NCI-H510A (cell line): Measurements from ENCODE around the gene SPINK7.
A peak's percentile ranks its signal among the peaks of the same experiment; 100 is the strongest.
"Not testable (repeated sequence)": the region's sequence is repeated elsewhere in the genome, so short reads cannot be mapped to it uniquely, and the experiment has no call there.

Experiments used
- DNase-seq: peaks from one replicate; lab custom pipeline; 2025; lab: John Stamatoyannopoulos, UW

SPINK7 gene

DNA sequence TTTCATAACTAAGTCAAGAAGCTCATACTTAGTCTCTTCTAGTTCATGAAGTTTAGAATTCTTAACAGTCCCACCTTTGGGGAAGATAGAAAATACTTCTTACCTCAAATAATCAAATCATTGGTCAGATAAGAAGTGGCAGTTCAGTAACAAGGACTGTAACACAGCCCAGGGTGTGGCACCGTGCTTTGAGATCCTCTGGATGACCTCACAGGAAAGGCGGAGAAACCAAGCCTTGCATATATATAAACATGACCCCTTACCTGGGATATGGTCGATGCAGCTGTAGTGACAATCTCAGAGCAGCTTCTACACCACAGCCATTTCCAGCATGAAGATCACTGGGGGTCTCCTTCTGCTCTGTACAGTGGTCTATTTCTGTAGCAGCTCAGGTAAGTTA lies at the start of gene SPINK7:
SPINK7 (plus strand) TSS at position 271 of the 400 bp plus-strand sequence; CDS start at position 332, 61 bp downstream.
- DNase-seq = no peak

DNA sequence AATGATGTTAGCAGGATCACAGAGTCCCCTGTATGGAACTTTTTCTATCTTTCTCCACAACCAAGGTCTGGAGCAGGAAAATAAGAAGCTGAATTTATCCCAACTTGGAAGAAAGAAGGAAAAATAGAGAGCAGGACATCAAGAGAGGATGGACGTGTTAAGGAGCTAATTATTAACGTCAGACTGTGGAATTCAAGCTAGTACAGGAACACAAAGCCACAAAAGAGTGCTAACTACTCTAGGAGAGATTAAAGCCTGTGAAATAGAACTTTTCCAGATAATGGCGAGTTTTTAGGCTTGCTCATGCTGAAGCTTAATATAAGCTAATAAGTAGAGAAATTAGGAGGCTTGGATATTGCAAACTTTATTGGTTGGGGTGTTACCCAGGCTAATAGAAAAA lies 44.3 kb upstream of the SPINK7 start:
- DNase-seq = no peak

DNA sequence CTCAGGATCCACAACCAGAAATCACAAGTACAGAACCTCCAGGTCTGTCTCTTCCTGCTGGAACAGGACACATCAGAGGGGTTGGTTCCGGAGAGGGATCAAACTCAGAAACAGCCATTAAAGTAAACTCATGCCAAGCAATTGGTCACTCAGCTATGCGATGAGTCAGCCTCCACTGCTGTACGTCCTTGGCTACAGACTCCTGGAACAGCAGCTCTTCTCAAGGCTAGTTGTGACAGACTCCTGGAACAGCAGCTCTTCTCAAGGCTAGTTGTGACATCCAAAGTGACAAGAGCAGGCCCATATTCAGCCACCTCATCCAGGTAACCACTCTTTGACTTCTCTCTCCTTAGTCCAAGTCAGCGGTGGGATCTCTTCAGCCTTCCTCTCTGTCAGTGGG lies 43.7 kb upstream of the SPINK7 start, which contains the start of gene SPINK13:
SPINK13 (plus strand) TSS at position 229 of the 400 bp plus-strand sequence. CDS start 1,279 bp downstream, outside the sequence.
- no peak for DNase-seq

DNA sequence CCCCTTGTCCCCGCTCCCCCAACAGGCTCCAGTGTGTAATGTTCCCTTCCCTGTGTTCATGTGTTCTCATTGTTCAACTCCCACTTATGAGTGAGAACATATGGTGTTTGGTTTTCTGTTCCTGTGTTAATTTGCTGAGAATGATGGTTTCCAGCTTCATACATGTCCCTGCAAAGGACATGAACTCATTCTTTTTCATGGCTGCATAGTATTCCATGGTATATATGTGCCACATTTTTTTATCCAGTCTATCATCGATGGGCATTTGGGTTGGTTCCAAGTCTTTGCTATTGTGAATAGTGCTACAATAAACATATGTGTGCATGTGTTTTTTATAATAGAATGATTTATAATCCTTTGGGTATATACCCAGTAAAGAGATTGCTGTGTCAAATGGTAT lies 37.1 kb upstream of the SPINK7 start:
- DNase-seq = not testable (repeated sequence)

DNA sequence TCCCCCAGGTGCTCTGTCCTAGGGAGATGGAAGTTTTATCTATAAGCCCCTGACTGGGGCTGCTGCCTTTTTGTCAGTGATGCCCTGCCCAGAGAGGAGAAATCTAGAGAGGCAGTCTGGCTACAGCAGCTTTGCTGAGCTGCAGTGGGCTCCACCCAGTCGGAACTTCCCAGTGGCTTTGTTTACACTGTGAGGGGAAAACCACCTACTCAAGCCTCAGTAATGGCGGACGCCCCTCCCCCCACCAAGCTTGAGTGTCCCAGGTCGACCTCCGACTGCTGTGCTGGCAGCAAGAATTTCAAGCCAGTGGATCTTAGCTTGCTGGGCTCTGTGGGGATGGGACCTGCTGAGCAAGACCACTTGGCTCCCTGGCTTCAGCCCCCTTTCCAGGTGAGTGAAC lies 31.3 kb upstream of the SPINK7 start:
- peak; percentile 16 for DNase-seq

DNA sequence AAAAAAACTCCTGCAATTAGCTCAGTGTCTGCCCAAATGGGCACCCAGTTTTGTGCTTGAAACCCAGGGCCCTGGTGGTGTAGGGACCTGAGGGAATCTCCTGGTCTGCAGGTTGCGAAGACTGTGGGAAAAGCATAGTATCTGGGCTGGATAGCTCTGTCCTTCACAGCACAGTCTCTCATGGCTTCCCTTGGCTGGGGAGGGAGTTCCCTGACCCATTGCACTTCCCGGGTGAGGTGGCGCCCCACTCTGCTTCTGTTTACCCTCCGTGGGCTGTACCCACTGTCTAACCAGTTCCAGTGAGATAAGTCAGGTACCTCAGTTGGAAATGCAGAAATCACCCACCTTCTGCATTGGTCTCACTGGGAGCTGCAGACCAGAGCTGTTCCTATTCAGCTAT lies 30.9 kb upstream of the SPINK7 start:
- not testable (repeated sequence) for DNase-seq

DNA sequence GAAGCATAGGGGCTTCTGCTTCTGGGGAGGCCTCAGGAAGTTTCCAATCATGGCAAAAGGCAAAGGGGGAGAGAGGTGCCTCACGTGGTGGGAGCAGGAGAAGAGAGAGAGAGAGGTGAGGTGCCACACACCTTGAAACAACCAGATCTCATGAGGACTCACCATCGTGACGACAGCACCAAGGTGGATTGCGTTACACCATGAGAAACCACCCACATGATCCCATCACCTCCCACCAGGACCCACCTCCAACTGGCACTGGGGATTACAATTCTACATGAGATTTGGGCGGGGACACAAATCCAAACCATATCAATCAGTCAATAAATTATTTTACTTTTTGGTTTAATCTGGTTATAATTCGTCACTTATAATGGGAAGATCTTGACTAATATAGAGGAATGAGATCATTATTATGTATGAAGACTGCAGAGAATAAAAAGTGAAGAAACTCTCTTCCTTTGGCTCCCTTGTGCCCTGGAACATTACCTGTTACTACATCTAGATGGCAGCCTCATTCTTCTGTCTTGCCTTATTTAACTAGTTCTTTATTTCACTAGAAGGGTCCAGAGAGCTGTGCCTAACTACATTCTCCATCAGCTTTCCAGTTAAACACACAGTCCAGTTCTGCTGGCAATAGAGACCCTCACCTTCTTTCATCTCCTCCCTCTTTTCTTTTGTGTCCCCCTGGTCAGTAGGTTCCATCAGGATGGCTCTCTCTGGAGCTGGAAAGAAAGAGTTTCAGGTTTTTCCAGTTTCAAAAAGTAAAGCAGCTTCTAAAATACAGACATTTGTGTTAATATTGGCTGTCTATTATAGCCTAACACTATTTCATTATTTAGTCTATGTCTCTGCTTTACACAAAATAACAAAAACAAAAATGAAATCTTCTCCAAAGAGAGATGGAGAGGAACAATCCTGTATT lies 21.7 kb upstream of the SPINK7 start:
- DNase-seq = no peak

DNA sequence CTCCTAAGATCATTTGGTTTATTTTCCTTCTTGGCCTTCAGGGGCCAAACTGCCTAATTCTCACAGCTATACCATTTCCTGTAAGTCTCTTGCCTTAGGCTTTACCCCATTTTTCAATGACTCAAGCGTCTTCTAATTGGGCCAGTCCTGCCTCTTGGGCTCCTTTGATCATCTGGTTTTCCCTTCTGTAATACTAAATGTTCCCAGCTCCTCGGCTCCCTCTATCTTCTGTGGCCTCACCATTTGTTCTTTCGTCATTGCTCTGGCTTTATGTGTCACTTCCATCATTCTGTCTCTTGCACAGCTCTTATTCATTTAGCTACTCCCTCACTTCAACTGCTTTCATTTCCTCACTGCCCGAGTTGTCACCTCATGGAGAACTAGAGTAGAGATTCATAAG lies 14.5 kb upstream of the SPINK7 start:
- DNase-seq = no peak

DNA sequence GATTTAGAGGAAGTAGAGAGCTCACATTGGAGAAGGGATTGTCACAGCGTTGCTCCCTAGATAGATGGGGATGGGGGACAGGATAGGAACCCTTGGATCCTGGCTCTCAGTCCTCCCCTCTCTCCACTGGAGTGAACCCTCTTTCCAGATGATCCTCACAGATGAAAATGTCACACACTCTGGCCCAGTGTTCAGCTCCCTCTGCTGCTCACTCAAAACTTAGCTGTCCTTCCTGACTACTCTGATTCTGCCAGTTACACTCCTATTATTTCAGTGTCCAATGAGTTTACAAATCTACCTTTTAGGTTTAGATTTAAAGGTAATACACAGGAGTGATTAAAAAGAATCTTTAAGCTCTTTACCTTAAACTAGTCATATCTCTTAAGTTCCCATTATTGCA lies 5.8 kb upstream of the SPINK7 start:
- DNase-seq = no peak

DNA sequence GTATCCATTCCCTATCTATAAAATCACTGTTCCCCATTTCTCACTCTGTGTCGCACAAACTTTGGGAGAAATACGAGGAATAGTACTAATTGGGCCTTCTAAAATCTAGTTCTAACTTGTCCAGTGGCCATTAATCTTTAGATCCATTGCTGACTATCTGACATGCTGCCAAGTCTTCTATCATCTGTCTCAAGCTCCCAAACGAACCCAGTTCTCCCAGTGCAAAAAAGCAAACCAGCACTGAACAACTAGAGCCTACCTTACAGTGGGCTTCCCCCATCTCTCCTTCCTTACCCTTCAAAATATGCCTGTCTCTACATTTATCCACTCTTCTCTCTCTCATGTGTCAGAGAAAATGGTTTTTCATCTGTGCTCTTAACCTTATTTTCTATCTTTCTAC lies 3.2 kb upstream of the SPINK7 start:
- DNase-seq = no peak

DNA sequence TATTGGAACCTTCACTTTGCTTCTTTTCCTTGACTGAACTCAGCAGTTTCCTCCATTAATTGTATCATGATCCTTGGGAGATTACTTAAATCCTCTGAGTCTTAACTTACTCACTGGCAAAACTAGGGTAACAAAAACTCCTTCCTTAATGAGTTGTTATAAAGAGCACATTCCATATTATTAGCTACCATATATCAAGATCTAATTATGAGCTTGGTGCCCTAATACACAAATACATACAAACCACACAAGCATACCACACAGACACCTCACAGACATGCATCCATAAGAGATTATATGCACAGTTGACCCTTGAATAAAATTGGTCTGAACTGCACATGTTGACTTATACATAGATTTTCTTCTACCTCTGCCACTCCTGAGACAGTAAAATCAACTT lies 2.5 kb upstream of the SPINK7 start:
- no peak for DNase-seq

DNA sequence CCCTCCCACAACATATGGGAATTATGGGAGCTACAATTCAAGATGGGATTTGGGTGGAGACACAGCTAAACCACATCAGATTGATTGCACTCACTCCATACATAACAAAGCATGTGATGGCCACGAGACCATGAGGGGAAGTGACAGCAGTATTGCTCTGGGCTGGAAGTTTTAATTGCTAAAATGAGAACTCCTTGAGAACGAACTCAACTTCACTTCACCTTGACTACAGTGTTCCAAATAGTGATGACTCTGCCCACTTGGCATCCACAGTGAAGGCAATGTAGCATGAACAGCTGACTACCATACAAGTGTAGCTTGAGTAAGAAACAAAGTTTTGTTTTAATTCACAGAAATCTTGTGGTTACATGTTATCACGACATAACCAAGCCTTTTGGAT lies 739 bp upstream of the SPINK7 start:
- DNase-seq = no peak

DNA sequence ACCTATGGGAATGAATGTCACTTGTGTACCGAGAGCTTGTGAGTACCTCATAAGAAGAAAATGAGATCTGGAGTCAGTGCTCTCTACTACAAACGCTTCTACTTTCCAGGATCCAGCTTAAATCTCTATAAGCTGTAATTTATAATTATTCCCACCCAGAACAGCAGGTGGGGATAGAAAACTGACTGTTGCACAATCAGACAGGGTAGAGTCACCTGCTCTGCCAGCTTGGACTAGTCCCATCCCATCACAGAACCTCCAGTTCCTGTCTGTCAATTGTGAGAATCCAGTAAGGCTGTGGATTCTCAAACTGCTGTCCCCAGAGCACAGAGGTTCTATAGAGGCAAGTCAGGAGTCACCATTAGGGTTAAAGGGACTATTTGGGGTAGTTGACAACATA lies 2.0 kb downstream of the SPINK7 start:
- DNase-seq = no peak

DNA sequence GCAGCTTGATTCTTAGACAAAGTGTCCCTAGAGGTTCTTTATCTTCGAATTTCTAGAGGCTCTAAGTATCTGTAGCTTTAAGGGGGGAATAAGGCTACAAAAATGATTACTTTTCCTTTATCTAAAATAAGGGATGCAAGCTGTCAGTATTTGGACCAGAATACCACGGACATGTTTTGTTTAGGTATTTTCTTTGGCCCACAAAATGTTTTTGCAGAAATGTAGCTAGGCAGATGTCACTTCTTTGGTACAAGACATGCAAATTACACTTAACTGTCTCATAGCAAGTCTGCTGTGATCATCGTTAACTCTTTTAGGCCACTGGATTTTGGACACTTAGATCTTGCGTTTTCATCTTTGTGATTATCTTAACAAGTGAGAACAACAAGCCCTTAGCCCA lies 2.5 kb downstream of the SPINK7 start:
- no peak for DNase-seq

DNA sequence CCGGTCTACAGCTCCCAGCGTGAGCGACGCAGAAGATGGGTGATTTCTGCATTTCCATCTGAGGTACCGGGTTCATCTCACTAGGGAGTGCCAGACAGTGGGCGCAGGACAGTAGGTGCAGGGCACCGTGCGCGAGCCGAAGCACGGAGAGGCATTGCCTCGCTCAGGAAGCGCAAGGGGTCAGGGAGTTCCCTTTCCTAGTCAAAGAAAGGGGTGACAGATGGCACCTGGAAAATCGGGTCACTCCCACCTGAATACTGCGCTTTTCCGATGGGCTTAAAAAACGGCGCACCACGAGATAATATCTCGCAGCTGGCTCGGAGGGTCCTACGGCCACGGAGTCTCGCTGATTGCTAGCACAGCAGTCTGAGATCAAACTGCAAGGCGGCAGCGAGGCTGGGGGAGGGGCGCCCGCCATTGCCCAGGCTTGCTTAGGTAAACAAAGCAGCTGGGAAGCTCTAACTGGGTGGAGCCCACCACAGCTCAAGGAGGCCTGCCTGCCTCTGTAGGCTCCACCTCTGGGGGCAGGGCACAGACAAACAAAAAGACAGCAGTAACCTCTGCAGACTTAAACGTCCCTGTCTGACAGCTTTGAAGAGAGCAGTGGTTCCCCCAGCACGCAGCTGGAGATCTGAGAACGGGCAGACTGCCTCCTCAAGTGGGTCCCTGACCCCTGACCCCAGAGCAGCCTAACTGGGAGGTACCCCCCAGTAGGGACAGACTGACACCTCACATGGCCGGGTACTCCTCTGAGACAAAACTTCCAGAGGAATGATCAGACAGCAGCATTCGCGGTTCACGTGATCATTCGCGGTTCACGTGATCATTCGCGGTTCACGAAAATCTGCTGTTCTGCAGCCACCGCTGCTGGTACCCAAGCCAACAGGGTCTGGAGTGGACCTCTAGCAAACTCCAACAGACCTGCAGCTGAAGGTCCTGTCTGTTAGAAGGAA lies 8.1 kb downstream of the SPINK7 start:
- not testable (repeated sequence) for DNase-seq

DNA sequence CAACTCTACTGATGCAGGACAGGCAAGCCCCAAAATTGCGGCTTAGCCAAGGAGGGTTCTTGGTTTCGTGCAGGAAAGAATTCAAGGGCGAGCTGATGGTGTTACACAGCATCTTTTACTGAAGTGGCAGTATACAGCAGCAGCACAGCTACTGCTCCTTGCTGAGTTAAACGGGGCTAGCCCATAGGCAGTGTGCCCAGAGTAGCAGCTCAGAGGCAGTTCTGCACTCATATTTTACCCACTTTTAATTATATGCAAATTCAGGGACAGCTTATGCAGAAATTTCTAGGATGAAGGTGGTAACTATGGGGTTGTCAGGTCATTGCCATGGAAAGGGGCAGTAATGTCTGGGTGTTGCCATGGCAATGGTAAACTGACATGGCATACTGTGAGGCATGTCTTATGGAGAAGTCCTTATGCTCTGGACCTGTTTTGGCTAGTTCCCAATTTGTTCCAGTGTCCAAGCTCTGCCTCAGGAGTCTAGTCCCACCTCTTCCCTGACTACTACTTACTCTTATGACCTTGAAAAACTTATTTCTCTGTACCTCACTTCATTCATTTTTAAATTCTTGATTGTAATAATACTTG lies 21.1 kb downstream of the SPINK7 start:
- DNase-seq = no peak

DNA sequence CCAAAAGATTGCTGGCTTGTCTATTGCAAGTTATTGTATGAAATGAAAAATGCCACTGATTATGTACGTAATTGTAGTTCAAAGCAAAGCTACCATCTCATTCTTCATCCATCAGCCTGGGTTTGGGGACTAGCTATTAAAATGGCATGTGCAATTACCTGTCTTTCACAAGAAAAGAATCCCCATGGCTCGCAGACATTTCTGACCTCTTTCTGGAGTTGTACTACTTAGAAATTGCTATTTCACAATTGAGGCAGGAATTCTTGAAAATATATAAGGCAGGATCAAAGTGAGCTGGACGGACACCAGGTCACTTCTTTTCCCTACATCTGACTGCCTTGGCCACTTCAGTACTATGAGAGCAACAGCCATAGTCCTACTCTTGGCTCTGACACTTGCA lies 23.0 kb downstream of the SPINK7 start, which contains the start of gene SPINK9:
SPINK9 (plus strand) TSS at position 301 of the 400 bp plus-strand sequence; CDS start at position 356, 55 bp downstream.
- DNase-seq = no peak

DNA sequence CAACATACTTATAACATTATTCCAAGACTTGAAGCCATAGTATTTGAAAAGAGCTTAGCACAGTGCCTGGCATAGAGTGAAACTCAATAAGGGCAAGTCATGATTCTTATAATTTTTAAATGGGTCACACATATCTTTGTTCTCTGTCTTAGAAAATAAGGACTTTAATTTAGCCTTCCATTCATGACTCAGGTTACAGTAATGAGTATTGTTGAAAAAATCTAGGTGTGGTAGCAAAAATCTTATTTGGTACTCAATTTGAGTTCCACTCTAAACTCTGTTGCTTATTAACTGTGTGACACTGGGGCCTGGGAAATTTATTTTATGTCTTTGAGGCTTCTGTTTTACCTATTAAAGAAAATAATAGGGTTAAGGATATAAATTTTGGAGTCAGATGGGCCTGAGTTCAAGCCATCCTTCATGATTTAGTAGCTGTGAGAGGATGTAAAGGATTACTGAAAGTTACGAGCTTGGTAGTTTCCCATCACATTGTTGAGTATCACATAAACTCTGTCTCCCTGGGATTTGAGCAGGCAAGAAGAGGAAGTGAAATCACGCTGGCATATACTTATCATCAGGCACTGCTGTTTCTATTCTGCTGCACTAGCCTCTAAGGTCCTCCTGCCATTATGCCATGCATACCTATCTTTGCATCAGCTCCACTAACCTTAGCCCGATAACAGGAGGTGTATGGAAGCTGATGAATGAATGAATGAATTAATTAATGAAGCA lies 24.6 kb downstream of the SPINK7 start:
- DNase-seq = no peak

DNA sequence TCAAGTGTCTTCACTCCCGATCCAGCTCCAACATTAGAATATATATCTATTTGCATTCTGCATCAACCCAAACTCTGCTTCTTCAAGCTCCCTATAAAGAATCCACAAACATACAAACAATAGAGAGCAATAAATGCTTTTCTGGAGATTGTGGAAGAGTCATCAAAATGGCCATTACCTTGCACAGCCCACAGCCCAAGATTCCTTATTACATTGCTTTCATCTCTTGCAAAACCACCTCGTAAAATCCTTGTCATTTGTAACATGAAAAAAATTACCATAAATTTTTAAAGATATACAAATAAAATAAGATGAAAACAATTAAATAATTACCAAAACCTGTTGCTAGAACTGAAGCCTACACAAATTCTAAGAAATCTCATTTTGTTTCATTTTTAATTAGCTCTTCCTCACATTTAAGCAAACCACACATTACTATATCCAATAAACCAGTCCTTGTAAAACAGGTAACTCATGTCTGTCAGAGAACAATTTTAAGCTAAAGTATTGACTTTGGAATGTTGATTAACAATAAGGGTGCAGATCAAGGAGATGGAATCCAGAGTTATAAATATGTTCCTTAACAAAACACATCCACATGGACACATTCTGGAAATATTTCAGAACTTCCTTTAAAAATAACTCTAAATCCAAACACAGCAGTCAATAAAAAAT lies 30.3 kb downstream of the SPINK7 start:
- no peak for DNase-seq

DNA sequence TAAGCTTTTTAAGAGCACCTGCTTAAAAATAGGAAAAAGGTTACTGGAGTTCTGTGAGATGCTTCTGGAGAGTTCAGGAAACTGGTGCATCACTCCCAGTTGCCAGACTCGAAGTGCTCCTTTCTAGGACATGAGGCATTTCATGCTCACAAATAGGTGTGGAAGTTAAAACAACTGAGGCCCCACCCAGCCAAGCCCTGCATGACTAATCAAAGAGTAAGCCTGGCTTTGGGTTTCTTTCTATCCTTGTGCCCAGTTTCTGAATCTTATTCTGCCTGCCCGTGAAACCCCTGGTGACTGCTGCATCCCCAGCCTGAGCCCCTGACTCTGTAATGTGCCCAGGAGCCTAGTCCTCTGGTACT lies 30.8 kb downstream of the SPINK7 start:
- no peak for DNase-seq
